ENCODE results near the gene TSPYL1.

The TSPYL1 gene

DNA sequence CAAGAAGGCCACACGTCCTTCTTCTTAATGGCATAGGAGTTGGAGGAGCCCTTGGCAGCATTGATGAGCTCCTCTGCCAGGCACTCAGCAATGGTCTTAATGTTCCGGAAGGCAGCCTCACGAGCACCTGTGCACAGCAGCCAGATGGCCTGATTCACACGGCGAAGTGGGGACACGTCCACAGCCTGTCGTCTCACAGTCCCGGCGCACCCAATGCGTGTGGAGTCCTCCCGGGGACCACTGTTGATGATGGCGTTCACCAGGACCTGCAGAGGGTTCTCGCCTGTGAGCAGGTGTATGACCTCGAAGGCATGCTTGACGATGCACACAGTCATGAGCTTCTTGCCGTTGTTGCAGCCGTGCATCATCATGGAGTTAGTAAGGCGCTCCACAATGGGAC, 21.2 kb downstream of the TSPYL1 start:
- no peak overlapping the region for H3K4me3 ChIP-seq (ENCODE audit: low read depth, low read length)
- no peak for TF ChIP-seq CTCF (IDR thresholded peaks at IDR 0.05; ENCODE audit: borderline replicate concordance, insufficient read depth, low read depth, low read length)

DNA sequence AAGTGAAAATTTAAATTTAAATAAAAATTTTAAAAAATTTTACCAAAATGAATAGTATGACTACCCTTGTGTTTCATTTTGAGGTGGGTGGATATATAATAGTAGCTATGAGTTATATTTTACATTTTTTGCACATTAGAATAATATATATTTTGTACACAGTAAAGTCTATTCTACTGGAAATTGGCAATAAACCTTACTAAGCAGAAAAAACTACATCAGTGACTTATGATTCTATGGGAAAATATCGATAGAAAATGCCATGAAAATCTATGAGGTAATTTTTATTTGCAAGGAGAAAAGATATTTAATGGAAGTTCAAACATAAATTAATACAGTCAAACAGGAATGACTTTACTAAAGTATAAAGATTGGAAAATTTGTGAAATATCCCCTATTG, 23.0 kb downstream of the TSPYL1 start:
- no peak overlapping the region for H3K4me3 ChIP-seq (ENCODE audit: low read depth, low read length)
- TF ChIP-seq CTCF (IDR thresholded peaks at IDR 0.05; ENCODE audit: borderline replicate concordance, insufficient read depth, low read depth, low read length), result no peak

DNA sequence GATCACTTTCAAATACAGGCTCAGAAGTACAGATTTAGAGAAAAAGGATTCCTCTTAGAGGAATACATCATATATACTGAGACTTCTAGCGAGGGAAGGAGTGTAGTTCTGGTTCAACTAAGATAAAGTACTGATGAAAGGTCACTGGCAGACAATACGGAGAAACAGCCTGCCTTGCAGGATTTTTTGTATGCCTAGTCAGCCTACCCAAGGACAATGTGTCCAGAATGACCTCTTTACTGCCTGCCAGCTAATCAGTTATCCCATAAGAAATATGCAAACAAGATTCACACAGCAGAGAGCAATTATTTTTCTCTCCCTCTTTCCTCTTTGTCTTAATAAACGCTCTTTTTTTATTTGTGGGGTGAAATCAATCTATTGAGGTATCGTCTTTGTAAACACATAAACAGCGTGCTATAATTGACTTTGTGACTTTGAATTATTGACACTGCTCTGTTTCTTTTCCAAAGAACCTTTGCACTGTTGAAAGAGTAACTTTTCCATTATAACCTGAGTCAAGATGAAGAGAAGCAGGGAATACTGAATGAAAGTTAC, 24.4 kb downstream of the TSPYL1 start:
- no peak overlapping the region for H3K4me3 ChIP-seq (ENCODE audit: low read depth, low read length)
- no peak for TF ChIP-seq CTCF (IDR thresholded peaks at IDR 0.05; ENCODE audit: borderline replicate concordance, insufficient read depth, low read depth, low read length)

GRCh38 chr6:116254297-116255056, 25.3 kb downstream of the TSPYL1 start:
- peak overlapping the region; percentile 73 for H3K4me3 ChIP-seq (ENCODE audit: low read depth, low read length)
- TF ChIP-seq CTCF (IDR thresholded peaks at IDR 0.05; ENCODE audit: borderline replicate concordance, insufficient read depth, low read depth, low read length), result no peak

DNA sequence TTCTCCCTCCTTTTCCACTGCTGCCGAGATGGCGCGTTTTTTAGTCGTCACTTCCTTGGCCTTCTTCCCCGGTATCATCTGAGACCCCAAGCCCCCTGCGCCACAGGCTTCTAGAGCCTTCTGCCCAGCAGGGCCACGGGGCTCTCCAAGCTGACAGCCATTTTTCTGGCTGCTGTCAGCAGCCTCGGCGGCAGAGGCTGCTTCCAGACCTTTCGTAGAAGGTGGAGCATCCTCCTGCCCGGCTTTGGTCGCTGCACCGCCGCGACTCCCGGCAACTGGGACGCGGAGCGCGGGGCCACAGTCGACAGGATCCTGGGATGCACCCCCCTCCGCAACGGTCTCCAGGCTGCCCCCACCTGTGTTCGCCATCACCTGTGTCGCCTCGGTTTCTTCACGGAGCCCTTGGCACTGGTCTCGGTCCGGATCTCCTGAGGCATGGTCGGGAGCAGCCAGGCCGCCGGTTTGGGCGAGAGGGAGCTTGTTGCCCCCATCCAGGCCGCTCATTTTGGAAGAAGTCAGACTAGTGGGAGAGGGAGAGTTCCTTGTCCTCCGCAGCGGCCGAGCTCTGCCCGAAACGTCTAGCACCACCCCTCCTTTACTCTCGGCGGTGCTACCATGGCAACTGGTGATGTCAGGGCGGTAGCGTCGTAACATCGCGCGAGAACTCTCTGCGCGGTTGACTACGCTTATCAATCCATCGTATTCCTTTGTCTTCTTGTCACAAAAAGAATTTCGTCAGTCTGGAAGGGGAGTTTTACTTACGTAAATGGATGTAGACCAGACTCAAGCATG, 26.0 kb downstream of the TSPYL1 start, which contains the start of gene TSPYL4:
Gene TSPYL4 (minus strand): TSS at position 571 of the 792 bp plus-strand sequence. CDS start 67 bp downstream, at position 504.
- no peak for TF ChIP-seq CTCF (IDR thresholded peaks at IDR 0.05; ENCODE audit: borderline replicate concordance, insufficient read depth, low read depth, low read length)
- peak within 1 kb of the TSS; percentile 73 for H3K4me3 ChIP-seq (ENCODE audit: low read depth, low read length)

DNA sequence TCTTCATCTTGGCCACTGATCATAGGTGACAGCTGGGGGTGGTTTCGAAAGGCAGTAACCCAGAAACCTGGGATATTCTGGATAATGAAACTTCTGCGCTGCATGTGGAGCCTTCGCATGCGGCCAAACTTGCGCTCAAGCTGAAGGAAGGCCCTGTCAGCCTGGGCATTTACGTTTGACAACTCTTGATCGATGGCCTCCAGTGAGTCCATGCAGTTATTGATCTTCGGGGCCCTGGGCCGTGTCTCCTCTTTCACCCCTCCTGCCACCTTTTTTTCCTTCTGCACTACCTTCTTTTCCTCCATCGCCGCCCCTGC, 26.6 kb downstream of the TSPYL1 start:
- TF ChIP-seq CTCF (IDR thresholded peaks at IDR 0.05; ENCODE audit: borderline replicate concordance, insufficient read depth, low read depth, low read length), result no peak
- H3K4me3 ChIP-seq (ENCODE audit: low read depth, low read length), result peak overlapping the region; percentile 73

Measured in GM12875 (cell line).